T-helper 17 cell (primary cell): ENCODE measurements around the gene ROS1. TPM values are rescaled to one million over a fixed set of nuclear protein-coding genes. Genes with fewer than 3 reads are reported as not detected.
A peak's percentile ranks its signal among the peaks of the same experiment; 100 is the strongest.
"Not testable (repeated sequence)": the region's sequence is repeated elsewhere in the genome, so short reads cannot be mapped to it uniquely, and the experiment has no call there.

Experiments used
- ATAC-seq: fragments of 150-1000 bp; cut with Tn5 transposase; 2 replicates; pipeline ENCODE4 v1.10.0; 2021; ENCODE audit warnings: mild to moderate bottlenecking, moderate library complexity
- DNase-seq, 3 donors: peaks; one replicate each; pipeline versions ENCODE4 v3.0.0 to v3.0.0-alpha.2; 2020 to 2021
- H3K9me3 ChIP-seq: one replicate; pipeline ENCODE4 v1.7.0; 2013; ENCODE audit warnings: low read length, mild to moderate bottlenecking; ENCODE audit not compliant: control insufficient read depth, poor library complexity, severe bottlenecking
- H3K27ac Mint-ChIP-seq: one replicate; pipeline ENCODE4 v1.8.0; 2022; ENCODE audit warnings: mild to moderate bottlenecking, moderate library complexity, mixed read lengths
- H3K27me3 Mint-ChIP-seq: one replicate; pipeline ENCODE4 v1.8.0; 2022; ENCODE audit warnings: mixed read lengths
- H3K36me3 Mint-ChIP-seq: one replicate; pipeline ENCODE4 v1.8.0; 2022; ENCODE audit warnings: low read depth, mixed read lengths
- H3K4me1 Mint-ChIP-seq: one replicate; pipeline ENCODE4 v1.8.0; 2022; ENCODE audit warnings: mild to moderate bottlenecking, mixed read lengths
- H3K4me3 Mint-ChIP-seq: one replicate; pipeline ENCODE4 v1.8.0; 2022; ENCODE audit warnings: mild to moderate bottlenecking, moderate library complexity, mixed read lengths
- total RNA-seq, 4 donors: library from RNA in 2 of 4; stranded (reverse) in 2 of 4; gene quantifications; one replicate each; pipeline ENCODE4 v1.2.3 and lab custom pipeline; 2022 to 2026

The ROS1 gene
- total RNA-seq, 2 donors from 2014 or later = not detected

DNA sequence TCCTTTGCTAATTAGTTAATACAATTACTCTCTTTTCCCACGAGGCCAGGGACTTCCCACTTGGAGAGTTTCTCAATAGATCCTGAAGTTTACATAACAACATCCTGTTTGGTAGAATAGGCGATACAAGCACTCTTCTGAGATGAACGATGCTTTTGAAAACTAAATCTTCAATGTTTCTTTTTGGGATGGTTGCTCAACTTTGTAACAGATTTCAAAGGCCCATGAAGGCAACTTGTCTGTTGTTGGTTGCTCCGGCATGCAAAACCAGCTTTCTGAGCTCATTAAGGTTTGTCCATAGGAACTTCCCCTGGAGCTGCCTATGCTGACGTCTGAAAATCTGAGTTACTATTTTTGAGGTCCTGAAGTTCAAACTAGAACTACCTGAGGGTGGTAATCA lies 25.9 kb upstream of the ROS1 start:
- H3K27me3 Mint-ChIP-seq = peaks cover 38% of the 10 kb centered on the region
- DNase-seq (no peak), ATAC-seq (no peak)
- no peaks in the 10 kb centered on the region for H3K4me1 Mint-ChIP-seq
- no peaks in the 10 kb centered on the region for H3K36me3 Mint-ChIP-seq
- no peaks in the 10 kb centered on the region for H3K9me3 ChIP-seq
- no peak overlapping the region for H3K4me3 Mint-ChIP-seq
- H3K27ac Mint-ChIP-seq = no peak overlapping the region

DNA sequence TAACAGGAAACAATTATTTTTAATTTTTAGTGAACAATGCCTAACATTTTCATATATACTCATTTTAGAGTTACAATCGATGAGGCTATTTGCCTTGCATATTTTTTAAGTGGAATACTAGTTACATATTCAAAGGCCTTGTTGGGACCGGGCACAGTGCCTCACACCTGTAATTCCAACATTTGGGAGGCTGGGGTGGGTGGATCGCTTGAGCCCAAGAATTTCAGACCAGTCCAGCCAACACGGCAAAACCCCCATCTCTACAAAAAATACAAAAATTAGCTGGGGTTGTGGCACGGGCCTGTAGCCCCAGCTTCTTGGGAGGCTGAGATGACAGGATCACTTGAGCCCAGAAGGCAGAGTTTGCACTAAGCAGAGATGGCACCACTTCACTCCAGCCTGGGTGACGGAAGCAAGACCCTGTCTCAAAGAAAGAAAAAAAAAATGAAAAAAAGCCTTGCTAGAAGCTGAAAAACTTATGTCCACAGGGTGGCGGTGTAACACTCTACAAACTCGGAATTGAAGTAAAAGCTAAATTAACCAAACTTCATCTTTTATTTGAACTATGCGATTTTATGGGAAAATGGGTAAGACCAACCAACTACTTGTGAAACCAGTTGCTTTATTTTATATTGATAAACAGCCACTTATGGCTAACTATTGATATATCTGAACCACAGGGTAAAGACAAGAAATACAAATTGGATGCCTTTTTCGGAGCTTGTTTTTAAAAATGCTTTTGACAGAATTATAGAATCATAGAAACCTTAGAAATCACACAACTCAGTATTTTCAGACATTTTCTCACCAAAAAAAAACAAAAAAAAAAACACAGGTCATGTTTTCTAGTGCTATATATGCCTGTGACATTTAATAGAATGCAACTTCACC lies 24.1 kb upstream of the ROS1 start:
- DNase-seq (peak in 2 of 3 donors; percentile 17 to 50), ATAC-seq (peak; percentile 52)
- Mint-ChIP-seq H3K27ac (no peak overlapping the region), H3K4me3 (no peak overlapping the region), H3K36me3 (no peaks in the 10 kb centered on the region), H3K27me3 (peaks cover 53% of the 10 kb centered on the region), H3K4me1 (no peaks in the 10 kb centered on the region)
- no peaks in the 10 kb centered on the region for H3K9me3 ChIP-seq

DNA sequence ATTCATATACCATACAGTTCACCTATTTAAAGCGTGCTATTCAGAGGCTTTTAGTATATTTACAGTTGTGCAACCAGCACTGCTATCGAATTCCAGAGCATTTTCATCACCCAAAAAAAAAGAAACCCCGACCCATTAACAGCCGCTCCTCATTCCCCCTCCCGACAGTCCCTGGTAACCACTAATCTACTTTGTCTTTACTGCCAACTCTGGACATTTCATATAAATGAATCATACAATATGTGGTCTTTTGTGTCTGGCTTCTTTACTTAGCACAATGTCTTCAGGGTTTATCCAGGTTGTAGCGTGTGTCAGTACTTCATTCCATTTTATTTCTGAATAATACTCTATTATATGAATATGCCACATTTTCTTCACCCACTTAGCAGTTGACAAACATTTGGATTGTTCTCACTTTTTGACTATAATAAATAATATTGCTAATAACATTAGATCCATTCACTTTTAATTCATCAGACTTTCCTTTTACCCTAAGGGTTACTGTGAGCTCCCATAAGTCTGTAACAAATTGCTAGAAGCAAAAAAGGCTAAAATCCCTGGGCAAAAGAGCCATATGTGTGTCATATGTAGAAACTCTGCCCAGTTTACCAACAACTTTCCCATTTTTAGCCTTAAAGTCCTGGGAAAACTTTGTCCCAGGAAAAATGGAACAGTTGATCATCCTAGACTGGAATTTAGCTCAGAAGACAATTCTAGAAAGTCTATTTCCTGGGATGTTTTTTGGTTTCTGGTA lies 23.2 kb upstream of the ROS1 start:
- H3K9me3 ChIP-seq = no peaks in the 10 kb centered on the region
- H3K27ac Mint-ChIP-seq = no peak overlapping the region
- no peaks in the 10 kb centered on the region for H3K36me3 Mint-ChIP-seq
- no peak for DNase-seq
- H3K27me3 Mint-ChIP-seq = peaks cover 54% of the 10 kb centered on the region
- H3K4me3 Mint-ChIP-seq = no peak overlapping the region
- no peaks in the 10 kb centered on the region for H3K4me1 Mint-ChIP-seq
- no peak for ATAC-seq

DNA sequence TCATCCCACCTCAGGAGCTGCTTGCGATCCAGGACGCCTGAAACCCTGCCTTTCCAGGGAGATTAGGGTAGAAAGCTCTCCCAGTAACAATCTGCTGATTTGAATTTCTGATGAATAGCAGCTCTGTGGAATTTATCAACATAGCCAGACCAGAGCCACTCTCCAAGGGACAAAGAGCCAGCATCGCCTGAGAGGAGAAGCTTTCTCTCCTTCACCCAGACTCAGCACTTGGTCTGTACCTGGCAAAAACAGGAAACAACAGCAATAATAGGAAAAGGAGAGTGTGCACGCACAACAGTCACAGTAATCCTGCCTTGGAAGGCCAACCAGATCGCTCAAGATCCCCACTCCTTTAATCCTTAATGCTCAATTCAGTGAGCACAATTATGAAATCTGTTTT lies 22.3 kb upstream of the ROS1 start:
- Mint-ChIP-seq H3K36me3 (no peaks in the 10 kb centered on the region), H3K27ac (no peak overlapping the region), H3K4me3 (peak overlapping the region; percentile 36), H3K4me1 (no peaks in the 10 kb centered on the region), H3K27me3 (peaks cover 57% of the 10 kb centered on the region)
- ATAC-seq (no peak), DNase-seq (no peak)
- no peaks in the 10 kb centered on the region for H3K9me3 ChIP-seq

DNA sequence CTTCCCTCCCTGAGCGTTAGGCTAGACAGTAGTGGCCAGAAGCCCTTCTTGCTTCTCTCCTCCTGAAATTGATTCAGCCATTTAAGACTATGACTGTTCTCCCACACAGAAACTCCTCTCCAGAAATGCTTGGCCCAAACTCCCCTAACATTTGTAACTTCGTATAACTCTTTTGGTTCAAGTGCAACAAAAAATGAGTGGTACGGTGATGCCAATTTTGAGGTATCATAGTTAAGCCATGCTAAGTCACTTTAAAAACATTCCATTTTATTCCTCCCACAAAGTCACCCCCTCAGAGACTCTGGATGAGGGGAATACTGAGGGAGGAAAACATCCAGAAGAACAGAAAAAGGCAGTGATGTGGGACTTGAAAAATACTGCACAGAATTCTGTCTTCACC lies 21.1 kb upstream of the ROS1 start:
- no peaks in the 10 kb centered on the region for H3K9me3 ChIP-seq
- Mint-ChIP-seq H3K36me3 (no peaks in the 10 kb centered on the region), H3K27ac (no peak overlapping the region), H3K4me1 (no peaks in the 10 kb centered on the region), H3K27me3 (peaks cover 68% of the 10 kb centered on the region), H3K4me3 (no peak overlapping the region)
- ATAC-seq = no peak
- DNase-seq = no peak

DNA sequence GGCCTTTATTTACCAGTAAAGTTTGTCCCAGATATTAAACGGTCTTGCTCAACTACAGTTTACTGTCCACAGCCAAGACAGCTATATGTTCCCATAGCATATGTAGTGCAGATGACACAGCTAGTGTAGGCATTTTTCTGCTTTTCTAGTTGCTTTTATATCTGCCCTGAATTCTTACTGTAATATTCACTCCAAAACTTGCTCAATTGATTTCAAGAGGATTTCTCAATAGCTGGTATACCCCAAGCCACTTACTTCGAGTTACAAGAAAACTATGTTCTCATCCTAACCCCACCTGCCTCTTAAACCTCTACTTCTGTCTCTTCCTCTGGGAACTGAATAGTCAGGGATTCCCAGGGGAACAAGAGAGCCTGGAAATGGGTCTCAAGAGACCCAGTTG lies 18.9 kb upstream of the ROS1 start:
- Mint-ChIP-seq H3K27me3 (peaks cover 75% of the 10 kb centered on the region), H3K27ac (no peak overlapping the region), H3K4me3 (no peak overlapping the region), H3K36me3 (no peaks in the 10 kb centered on the region), H3K4me1 (no peaks in the 10 kb centered on the region)
- no peak for DNase-seq
- H3K9me3 ChIP-seq = no peaks in the 10 kb centered on the region
- no peak for ATAC-seq

DNA sequence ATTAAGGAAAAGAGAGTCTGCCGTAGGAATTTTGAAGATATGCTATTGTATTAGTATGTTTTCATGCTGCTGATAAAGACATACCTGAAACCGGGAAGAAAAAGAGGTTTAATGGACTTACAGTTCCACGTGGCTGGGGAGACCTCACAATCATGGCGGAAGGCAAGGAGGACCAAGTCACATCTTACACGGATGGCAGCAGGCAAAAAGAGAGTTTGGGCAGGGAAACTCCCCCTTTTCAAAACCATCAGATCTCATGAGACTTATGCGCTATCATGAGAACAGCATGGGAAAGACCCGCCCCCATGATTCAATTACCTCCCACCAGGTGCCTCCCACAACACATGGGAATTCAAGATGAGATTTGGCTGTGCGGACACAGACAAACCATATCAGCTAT lies 16.6 kb upstream of the ROS1 start:
- DNase-seq, H3K9me3 ChIP-seq, H3K4me3 Mint-ChIP-seq, H3K4me1 Mint-ChIP-seq, H3K36me3 Mint-ChIP-seq, H3K27ac Mint-ChIP-seq, ATAC-seq: not testable (repeated sequence)
- peaks cover 68% of the 10 kb centered on the region for H3K27me3 Mint-ChIP-seq

DNA sequence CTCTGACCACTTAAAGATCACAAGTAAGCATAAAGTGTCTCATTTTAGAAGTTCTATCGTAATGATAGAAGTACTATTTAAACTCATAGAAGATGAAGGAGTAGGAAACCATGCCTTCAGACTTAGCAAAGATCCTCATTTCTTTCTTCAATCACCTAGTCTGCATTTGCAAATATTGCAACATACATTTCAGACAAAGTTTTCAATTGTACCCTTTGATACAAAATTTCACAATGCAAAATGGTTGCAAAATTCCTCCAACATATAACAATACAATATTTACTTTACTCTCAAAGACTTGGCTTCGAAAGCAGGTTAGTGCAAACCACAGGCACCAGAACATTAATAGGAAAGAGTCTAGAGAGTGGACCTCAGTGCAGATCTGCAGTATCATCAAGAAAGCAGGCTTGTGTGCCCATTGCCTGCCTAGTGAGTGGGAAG lies 16.1 kb upstream of the ROS1 start:
- no peak overlapping the region for H3K4me3 Mint-ChIP-seq
- H3K4me1 Mint-ChIP-seq = no peaks in the 10 kb centered on the region
- no peak for DNase-seq
- peaks cover 63% of the 10 kb centered on the region for H3K27me3 Mint-ChIP-seq
- H3K9me3 ChIP-seq = no peaks in the 10 kb centered on the region
- no peak for ATAC-seq
- no peak overlapping the region for H3K27ac Mint-ChIP-seq
- no peaks in the 10 kb centered on the region for H3K36me3 Mint-ChIP-seq

DNA sequence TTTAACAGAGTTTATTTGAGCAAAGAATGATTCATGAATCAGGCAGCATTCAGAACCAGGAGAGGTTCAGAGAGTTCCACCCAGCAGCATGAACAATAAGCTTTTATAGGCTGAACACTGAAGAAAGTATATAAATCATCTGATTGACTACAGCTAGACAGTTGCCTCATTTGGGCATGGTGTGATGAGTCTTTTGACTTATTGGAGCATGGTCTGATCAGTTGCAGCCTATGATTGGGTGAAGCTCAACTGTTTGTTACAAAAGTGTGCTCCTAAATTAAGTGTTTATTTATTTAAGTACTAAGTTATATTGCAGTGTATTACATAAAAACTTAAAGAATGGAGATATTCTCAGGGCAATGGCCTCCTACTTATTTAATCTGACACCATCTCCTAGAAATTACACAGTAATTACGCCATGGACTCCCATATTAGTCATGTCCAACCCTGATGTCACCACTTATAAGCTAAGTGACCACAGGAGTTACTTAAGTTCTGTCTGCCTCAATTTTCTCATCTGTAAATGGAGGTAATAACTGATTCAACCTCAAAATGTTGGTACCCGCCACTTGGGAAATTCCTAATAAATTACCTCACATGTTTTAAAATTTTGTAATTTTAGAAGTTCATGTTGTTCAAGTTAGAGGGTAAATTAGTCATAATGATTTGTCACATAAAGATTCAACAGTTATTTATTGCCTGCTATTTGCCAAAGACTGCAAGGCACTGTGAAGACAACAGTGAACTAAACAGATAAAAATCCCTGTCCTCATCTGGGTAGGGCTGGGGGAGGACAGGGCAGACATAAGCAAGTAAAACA lies 15.2 kb upstream of the ROS1 start:
- Mint-ChIP-seq H3K36me3 (peaks cover 4% of the 10 kb centered on the region), H3K27me3 (peaks cover 64% of the 10 kb centered on the region), H3K27ac (no peak overlapping the region), H3K4me3 (no peak overlapping the region), H3K4me1 (no peaks in the 10 kb centered on the region)
- ATAC-seq (no peak), DNase-seq (no peak)
- no peaks in the 10 kb centered on the region for H3K9me3 ChIP-seq

DNA sequence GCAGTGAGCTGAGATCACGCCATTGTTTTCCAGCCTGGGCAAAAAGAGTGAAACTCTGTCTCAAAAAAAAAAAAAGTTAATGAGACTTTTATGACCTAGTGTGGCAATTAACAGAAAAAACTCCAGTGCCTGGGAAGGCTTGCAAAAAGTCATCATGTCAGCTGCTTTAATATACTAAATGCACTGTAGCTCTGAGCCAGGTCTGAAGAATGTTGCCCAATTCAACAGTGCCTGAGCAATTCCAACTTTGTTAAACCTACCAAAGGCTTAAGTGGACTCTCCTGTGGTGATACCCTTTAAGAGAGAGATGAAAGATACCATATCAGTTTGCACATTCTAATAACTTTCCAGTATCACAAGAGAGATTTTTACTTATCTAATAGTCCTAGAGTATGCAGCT lies 6.5 kb upstream of the ROS1 start:
- peaks cover under 1% of the 10 kb centered on the region for H3K4me1 Mint-ChIP-seq
- no peaks in the 10 kb centered on the region for H3K9me3 ChIP-seq
- DNase-seq = no peak
- no peak overlapping the region for H3K27ac Mint-ChIP-seq
- H3K27me3 Mint-ChIP-seq = peaks cover 55% of the 10 kb centered on the region
- H3K4me3 Mint-ChIP-seq = no peak overlapping the region
- peaks cover 11% of the 10 kb centered on the region for H3K36me3 Mint-ChIP-seq
- ATAC-seq = no peak

DNA sequence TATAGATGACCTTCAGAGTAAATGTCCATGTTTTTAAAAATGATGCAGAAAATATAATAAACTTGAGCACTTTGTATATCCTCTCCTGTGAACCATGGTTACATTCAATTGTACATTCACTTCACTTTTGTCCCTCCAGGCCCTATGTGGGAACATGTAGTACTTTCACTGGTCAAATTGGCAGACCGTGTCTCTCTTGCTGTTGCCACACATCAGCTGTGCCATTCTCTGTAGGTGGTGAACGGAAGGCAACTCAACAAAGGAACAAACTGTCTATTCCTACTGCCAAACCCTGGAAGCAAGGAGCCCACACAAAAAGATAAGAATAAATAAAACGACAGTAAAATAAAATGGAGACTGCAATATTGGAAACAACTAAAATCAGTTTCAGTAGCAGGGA lies 2.0 kb downstream of the ROS1 start:
- Mint-ChIP-seq H3K27me3 (peaks cover 23% of the 10 kb centered on the region), H3K4me3 (no peak overlapping the region), H3K36me3 (no peaks in the 10 kb centered on the region), H3K4me1 (peaks cover 4% of the 10 kb centered on the region), H3K27ac (no peak overlapping the region)
- H3K9me3 ChIP-seq = no peaks in the 10 kb centered on the region
- DNase-seq = no peak
- ATAC-seq = no peak

DNA sequence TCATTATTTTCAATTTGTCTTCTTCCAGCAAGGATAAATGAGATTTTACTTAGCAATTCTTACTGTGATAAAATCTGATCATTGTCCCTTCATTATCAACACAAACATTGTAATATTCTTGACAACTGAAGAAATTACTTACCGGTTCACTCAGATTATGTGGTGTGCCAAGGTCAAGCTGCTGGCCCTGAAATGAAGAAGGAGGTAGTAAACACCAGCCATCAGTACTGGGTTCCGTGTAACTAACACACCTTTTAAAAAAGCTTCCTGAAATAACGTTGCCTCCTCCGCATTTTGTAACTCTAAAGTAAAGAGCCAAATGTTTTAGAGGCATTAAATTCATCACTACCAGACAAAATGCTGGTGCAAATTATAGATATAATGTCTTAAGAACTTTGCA lies 7.4 kb downstream of the ROS1 start:
- peaks cover 17% of the 10 kb centered on the region for H3K27me3 Mint-ChIP-seq
- no peak overlapping the region for H3K27ac Mint-ChIP-seq
- DNase-seq = no peak
- H3K4me3 Mint-ChIP-seq = no peak overlapping the region
- peaks cover 4% of the 10 kb centered on the region for H3K4me1 Mint-ChIP-seq
- H3K36me3 Mint-ChIP-seq = no peaks in the 10 kb centered on the region
- H3K9me3 ChIP-seq = no peaks in the 10 kb centered on the region
- ATAC-seq = no peak

DNA sequence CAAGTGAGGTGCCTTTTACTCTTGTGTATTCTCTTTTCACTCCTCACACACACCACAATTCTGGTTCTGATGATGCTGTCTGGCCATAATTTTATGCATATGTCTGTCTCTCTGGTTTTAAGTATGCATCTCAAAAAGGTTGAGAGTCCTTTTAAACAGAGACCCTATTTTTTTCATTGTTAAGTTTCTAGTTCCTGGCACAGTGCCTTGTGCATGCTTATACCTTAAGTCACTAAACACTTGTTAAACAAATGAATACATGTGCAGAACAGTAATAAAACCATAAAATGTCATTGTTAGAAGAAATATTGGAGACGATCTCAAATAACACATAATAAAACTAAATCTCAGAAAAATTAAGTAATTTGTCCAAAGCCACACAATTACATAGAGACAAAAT lies 7.9 kb downstream of the ROS1 start:
- H3K27ac Mint-ChIP-seq = no peak overlapping the region
- H3K27me3 Mint-ChIP-seq = peaks cover 17% of the 10 kb centered on the region
- DNase-seq (no peak), ATAC-seq (no peak)
- no peaks in the 10 kb centered on the region for H3K9me3 ChIP-seq
- no peak overlapping the region for H3K4me3 Mint-ChIP-seq
- H3K4me1 Mint-ChIP-seq = peaks cover 4% of the 10 kb centered on the region
- H3K36me3 Mint-ChIP-seq = no peaks in the 10 kb centered on the region
